Cardiac muscle cell (in vitro differentiated cells and primary cell): Measurements from ENCODE around the gene PDLIM5. TPM values are rescaled to one million over a fixed set of nuclear protein-coding genes. Genes with fewer than 3 reads are reported as not detected.

ENCODE experiments used
- DNase-seq, 2 donors: peaks; one replicate each; pipeline versions ENCODE4 v3.0.0 to v3.0.0-alpha.2; 2010 to 2017; ENCODE audit warnings: low read depth in 1 of 2, low spot score in 1 of 2
- H3K27ac ChIP-seq: fragments of 200-600 bp; sonication (generic); 2 replicates; pipeline ENCODE4 v1.5.1; 2016
- H3K27me3 ChIP-seq: fragments of 200-600 bp; sonication (generic); 2 replicates; pipeline ENCODE4 v1.6.0; 2016; ENCODE audit warnings: control low read depth
- H3K36me3 ChIP-seq: fragments of 200-600 bp; sonication (generic); 2 replicates; pipeline ENCODE4 v1.5.1; 2016; ENCODE audit warnings: control low read depth
- H3K4me1 ChIP-seq: fragments of 200-600 bp; sonication (generic); 2 replicates; pipeline ENCODE4 v1.8.1; 2017; ENCODE audit warnings: low read depth, mild to moderate bottlenecking, mixed run types
- H3K4me3 ChIP-seq: fragments of 200-600 bp; sonication (generic); 2 replicates; pipeline ENCODE4 v1.5.1; 2016; ENCODE audit warnings: mild to moderate bottlenecking
- H3K9me3 ChIP-seq: fragments of 200-600 bp; sonication (generic); 2 replicates; pipeline ENCODE4 v1.5.1; 2017; ENCODE audit warnings: low read depth, mild to moderate bottlenecking, control low read depth
- CTCF ChIP-seq: IDR thresholded peaks from 2 replicates; pipeline ENCODE4 v1.5.1; 2012; ENCODE audit warnings: low read depth, mild to moderate bottlenecking, low read length
- polyA plus RNA-seq: library from polyadenylated mRNA; unstranded; fragments of >200 nt; fragmentation: Nextera tagmentation; extraction: Ambion mirVana; gene quantifications from 2 replicates; pipeline ENCODE4 v1.2.1, GENCODE V29; 2016
- total RNA-seq: library from RNA; depleted of rRNA; stranded (reverse); fragments of >200 nt; gene quantifications from 2 replicates; pipeline ENCODE4 v1.2.3, GENCODE V29; 2016

The PDLIM5 gene
- total and polyA plus RNA-seq, 2 experiments from 2014 or later, result 426 to 446 TPM

GRCh38 chr4:94714365-94715160, 262.8 kb downstream of the PDLIM5 start:
- Histone ChIP-seq H3K27me3 (peaks cover 63% of the 10 kb centered on the region), H3K9me3 (no peaks in the 10 kb centered on the region), H3K27ac (no peak overlapping the region), H3K4me3 (no peak overlapping the region), H3K36me3 (no peaks in the 10 kb centered on the region), H3K4me1 (no peaks in the 10 kb centered on the region)
- no peak for TF ChIP-seq CTCF
- peak in 1 of 2 donors; percentile 29 for DNase-seq

DNA sequence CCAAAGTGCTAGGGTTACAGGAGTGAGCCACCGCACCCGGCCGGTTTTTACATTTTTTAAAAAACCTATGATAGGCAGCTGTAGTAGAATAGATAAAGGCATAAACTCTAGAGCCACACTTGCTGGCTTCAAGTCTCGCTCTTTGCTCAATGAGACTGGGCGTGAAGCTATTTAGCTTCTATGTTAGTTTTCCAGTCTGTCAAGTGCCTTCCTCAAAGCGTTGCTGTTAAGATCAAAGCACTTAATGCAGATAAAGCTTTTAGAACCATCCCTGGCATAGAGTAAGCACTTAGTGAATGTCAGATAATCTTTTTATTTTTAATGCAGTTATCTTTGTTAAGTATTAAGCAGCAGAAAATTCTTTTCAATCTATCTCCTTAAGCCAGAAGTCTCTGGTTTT, 264.0 kb downstream of the PDLIM5 start:
- Histone ChIP-seq H3K9me3 (no peaks in the 10 kb centered on the region), H3K4me1 (no peaks in the 10 kb centered on the region)
- TF ChIP-seq CTCF, result no peak

More for the DNA sequence above, 264.0 kb downstream of the PDLIM5 start:
- no peak overlapping the region for H3K27ac ChIP-seq
- no peak overlapping the region for H3K4me3 ChIP-seq
- DNase-seq, result peak in 1 of 2 donors; percentile 75
- peaks cover 60% of the 10 kb centered on the region for H3K27me3 ChIP-seq
- H3K36me3 ChIP-seq, result no peaks in the 10 kb centered on the region

Other genes starting within 250 kb of the PDLIM5 start
- gene SMARCAD1, start 244.1 kb upstream of the PDLIM5 start, total RNA-seq, result 17.2 and 20.6 TPM in 2 replicates
- 16.8 and 19.4 TPM in 2 replicates for gene SMARCAD1, start 244.1 kb upstream of the PDLIM5 start, polyA plus RNA-seq
- gene HPGDS, start 109.1 kb upstream of the PDLIM5 start, total RNA-seq, result not detected in 2 replicates
- 0.35 TPM in 1 of 2 replicates, not detected in the other for gene HPGDS, start 109.1 kb upstream of the PDLIM5 start, polyA plus RNA-seq